Measurements from ENCODE around the gene MRPL50.

- TF ChIP-seq POLR2AphosphoS5 (IDR thresholded peaks at IDR 0.05; ENCODE audit: borderline replicate concordance, low read depth, low read length) (no peak), EZH2 (IDR thresholded peaks at IDR 0.05) (no peak), FOXP2 (optimal IDR thresholded peaks at IDR 0.05; ENCODE audit: control extremely low read depth, extremely low read length, insufficient read depth) (no peak)
Observed at GRCh38 chr9:101427358-101427757, 28.9 kb upstream of the MRPL50 start.

All from SK-N-MC (cell line).